ENCODE data around the gene EXT2.

Gene EXT2

DNA sequence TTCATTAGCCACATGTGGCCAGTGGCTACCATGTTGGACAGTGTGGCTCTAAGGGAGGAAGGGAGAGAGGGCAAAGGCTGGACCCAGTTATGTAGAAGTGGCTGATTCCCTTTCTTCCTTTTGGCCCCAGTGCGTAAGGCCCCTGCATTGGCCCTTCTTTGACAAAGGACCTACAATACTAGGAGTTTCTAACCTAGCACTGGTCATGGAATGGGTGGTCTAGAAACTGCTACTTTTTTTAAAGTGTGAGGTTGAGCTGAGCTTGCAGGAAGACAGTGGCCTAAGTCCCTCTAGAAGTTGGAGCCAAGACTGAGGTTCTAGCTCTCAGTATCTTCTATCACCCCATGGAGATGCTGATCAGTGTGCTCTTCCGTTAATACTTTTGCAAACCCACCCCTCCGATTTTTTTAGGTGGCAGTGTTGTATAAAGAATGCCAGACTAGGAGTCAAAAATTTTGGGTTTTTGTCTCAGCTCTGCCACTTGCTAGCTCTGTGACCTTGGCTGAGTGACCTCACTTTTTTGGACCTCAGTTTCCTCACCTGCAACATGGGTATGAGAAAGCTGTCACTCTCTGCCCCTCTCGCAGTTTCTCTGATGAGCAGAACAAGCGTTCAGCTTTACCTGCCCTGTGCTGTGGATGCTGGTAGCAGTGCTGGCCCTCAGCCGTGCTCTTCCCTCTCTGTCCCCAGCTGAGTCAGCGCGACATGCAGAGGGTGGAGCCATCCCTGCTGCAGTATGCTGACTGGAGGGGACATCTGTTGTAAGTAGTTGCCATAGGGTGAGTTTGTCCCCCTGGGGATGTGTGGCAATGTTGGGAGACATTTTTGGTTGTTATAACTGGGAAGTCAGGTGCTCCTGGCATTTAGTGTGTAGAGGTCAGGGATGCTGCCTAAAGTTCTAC, 22.5 kb upstream of the EXT2 start:
- Mint-ChIP-seq H3K36me3 (peaks cover 9% of the 10 kb centered on the region), H3K27me3 (no peaks in the 10 kb centered on the region), H3K9me3 (ENCODE audit: low read depth) (no peaks in the 10 kb centered on the region), H3K27ac (no peak overlapping the region), H3K4me3 (no peak overlapping the region), H3K4me1 (ENCODE audit: low read depth) (peaks cover 7% of the 10 kb centered on the region)

DNA sequence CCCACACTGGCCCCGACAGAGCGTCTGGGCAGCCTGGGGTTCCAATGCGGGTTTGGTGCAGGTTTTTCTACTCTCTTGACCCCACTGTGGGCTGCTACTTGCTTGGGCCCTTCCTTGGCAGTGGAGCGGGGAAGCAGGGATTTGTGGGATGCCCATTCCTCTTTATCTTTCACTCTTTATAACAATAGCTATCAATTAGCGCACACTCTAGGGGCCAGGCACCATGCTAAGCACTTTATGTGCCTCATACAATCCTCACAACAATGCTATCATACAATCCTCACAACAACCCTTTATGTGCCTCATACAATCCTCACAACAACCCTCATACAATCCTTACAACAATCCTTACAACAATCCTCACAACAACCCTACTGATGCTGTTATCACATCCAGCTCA, 16.7 kb upstream of the EXT2 start:
- Mint-ChIP-seq H3K36me3 (peaks cover 8% of the 10 kb centered on the region), H3K27ac (no peak overlapping the region), H3K4me3 (no peak overlapping the region), H3K9me3 (ENCODE audit: low read depth) (no peaks in the 10 kb centered on the region), H3K27me3 (no peaks in the 10 kb centered on the region), H3K4me1 (ENCODE audit: low read depth) (no peaks in the 10 kb centered on the region)

DNA sequence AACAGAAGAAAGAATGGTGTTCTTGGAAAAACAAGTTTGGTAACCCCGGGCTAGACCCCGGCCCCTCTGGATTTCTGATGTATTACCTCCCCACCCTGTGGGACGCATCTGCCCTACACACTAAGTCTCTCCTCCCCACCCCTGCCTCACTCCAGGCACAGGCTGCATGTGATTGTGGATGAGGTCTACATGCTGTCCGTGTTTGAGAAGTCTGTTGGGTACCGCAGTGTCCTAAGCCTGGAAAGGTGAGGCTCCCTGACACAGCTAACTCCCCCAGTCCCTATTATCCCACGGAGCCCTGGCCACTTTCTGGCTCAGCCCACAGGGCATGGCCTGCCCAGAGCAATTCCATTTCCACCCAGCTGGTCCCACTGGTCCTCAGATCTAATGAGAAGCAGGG, 16.1 kb upstream of the EXT2 start:
- Mint-ChIP-seq H3K27me3 (no peaks in the 10 kb centered on the region), H3K9me3 (ENCODE audit: low read depth) (no peaks in the 10 kb centered on the region), H3K4me3 (no peak overlapping the region), H3K27ac (no peak overlapping the region), H3K4me1 (ENCODE audit: low read depth) (no peaks in the 10 kb centered on the region), H3K36me3 (peaks cover 12% of the 10 kb centered on the region)

DNA sequence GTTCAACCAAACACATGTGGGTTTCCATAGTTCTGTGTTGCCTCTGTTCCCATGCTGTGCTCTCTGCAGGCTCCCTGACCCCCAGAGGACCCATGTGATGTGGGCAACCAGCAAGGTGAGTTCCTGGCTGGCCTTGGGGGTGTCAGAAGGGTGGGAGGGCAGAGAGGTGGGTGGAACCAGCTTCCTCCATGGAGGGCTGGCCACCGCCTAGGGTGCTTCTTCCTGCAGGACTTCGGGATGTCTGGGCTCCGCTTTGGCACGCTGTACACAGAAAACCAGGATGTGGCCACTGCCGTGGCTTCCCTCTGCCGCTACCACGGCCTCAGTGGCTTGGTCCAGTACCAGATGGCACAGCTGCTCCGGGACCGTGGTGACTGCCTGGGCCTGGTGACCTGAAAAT, 14.5 kb upstream of the EXT2 start:
- H3K36me3 Mint-ChIP-seq, result peaks cover 15% of the 10 kb centered on the region

DNA sequence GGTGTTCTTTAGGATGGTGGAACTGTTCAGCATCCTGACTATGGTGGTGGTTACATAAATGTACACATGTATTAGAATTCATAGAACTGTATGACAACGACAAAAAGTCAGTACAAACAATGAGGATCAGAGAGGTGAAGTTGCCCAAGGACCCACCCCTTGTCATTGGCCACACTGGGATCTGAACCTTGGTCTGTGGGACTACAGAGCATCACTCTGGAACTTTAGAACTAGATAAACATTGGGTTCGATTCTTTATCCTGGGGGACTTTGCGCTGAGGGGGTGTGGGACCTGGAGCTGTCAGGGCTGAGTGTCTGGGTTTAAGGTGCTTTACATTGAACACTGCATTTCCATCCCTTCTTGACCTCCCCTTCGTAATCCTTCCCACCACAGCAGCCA, 12.8 kb upstream of the EXT2 start:
- H3K27ac Mint-ChIP-seq, result no peak overlapping the region
- no peaks in the 10 kb centered on the region for H3K27me3 Mint-ChIP-seq
- H3K36me3 Mint-ChIP-seq, result peaks cover 16% of the 10 kb centered on the region
- H3K9me3 Mint-ChIP-seq (ENCODE audit: low read depth), result peaks cover 8% of the 10 kb centered on the region
- H3K4me1 Mint-ChIP-seq (ENCODE audit: low read depth), result no peaks in the 10 kb centered on the region
- no peak overlapping the region for H3K4me3 Mint-ChIP-seq

More for the DNA sequence above, 14.5 kb upstream of the EXT2 start:
- Mint-ChIP-seq H3K27ac (no peak overlapping the region), H3K4me1 (ENCODE audit: low read depth) (no peaks in the 10 kb centered on the region), H3K4me3 (no peak overlapping the region), H3K9me3 (ENCODE audit: low read depth) (peaks cover 5% of the 10 kb centered on the region), H3K27me3 (no peaks in the 10 kb centered on the region)

DNA sequence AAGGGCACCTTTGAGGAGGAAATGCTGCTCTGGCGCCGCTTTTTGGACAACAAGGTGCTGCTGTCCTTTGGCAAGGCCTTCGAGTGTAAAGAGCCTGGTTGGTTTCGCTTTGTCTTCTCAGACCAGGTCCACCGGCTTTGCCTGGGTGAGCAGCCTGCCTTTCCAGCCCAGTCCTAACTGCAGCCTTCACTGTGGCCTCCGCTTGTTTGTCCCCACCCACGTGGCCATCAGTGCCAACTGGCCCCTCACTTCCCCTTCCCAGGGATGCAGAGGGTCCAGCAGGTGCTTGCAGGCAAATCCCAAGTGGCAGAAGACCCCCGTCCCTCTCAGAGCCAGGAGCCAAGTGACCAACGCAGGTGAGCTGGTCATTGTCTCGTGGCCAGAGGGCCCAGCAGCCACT, 12.0 kb upstream of the EXT2 start:
- Mint-ChIP-seq H3K27me3 (no peaks in the 10 kb centered on the region), H3K36me3 (peaks cover 17% of the 10 kb centered on the region), H3K4me3 (no peak overlapping the region), H3K27ac (no peak overlapping the region), H3K4me1 (ENCODE audit: low read depth) (no peaks in the 10 kb centered on the region), H3K9me3 (ENCODE audit: low read depth) (peaks cover 8% of the 10 kb centered on the region)

DNA sequence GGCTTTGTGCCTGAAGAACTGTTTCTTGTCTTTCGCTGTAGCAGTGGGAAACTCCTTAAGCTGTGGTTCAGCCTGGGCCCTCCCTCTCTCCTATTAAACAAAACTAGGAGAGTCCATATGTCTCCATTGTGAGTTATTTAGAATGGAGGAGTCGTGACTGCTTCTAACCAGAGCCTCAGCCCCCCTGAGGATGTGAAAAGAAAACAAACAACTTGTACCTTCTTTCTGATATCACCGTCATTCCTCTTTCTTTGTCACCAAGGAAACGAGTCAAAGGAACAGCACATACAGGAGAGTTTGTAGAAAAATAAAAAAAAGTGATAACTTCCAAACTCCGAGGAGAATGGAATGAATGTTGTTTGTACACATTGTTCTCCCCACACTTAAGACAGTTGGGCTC, 11.6 kb upstream of the EXT2 start:
- Mint-ChIP-seq H3K4me1 (ENCODE audit: low read depth) (no peaks in the 10 kb centered on the region), H3K27me3 (no peaks in the 10 kb centered on the region), H3K9me3 (ENCODE audit: low read depth) (peaks cover 8% of the 10 kb centered on the region), H3K36me3 (peaks cover 18% of the 10 kb centered on the region), H3K27ac (no peak overlapping the region), H3K4me3 (no peak overlapping the region)

DNA sequence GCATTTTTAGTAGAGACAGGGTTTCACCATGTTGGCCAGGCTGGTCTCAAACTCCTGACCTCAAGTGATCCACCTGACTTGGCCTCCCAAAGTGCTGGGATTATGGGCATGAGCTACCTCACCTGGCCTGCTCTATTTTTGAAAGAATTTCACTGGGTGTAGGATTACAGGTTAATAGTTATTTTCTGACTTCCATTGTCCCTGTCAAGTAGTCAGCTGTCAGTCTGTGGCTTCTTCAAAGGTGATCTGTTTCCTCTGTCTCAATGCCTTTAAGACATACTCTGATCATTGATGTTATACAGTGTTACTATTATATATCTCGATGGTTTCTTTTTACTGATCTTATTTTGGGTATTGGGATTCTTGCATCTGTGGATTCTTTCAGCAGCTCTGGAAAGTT, 10.1 kb upstream of the EXT2 start:
- H3K27ac Mint-ChIP-seq, result no peak overlapping the region
- no peaks in the 10 kb centered on the region for H3K27me3 Mint-ChIP-seq
- H3K4me3 Mint-ChIP-seq, result no peak overlapping the region
- peaks cover 17% of the 10 kb centered on the region for H3K36me3 Mint-ChIP-seq
- H3K9me3 Mint-ChIP-seq (ENCODE audit: low read depth), result peaks cover 8% of the 10 kb centered on the region
- H3K4me1 Mint-ChIP-seq (ENCODE audit: low read depth), result no peaks in the 10 kb centered on the region

DNA sequence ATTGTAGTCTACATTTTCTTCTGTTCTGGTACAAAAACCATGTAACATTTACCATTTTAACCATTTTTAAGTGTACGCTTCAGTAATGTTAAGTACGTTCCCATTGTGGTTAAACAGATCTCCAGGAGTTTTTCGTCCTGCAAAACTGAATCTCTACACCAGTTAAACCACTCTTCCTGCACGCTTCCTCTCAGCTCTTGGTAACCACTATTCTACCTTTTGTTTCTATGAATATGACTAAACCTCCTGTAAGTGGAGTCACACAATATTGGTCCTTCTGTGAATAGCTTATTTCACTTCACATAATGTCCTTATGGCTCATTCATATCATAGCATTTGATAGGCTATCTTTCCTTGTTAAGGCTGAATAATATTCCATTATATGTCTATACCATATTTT, 7.1 kb upstream of the EXT2 start:
- peaks cover 8% of the 10 kb centered on the region for H3K9me3 Mint-ChIP-seq (ENCODE audit: low read depth)
- no peak overlapping the region for H3K27ac Mint-ChIP-seq
- H3K27me3 Mint-ChIP-seq, result no peaks in the 10 kb centered on the region
- peaks cover 16% of the 10 kb centered on the region for H3K36me3 Mint-ChIP-seq
- H3K4me3 Mint-ChIP-seq, result no peak overlapping the region
- no peaks in the 10 kb centered on the region for H3K4me1 Mint-ChIP-seq (ENCODE audit: low read depth)

DNA sequence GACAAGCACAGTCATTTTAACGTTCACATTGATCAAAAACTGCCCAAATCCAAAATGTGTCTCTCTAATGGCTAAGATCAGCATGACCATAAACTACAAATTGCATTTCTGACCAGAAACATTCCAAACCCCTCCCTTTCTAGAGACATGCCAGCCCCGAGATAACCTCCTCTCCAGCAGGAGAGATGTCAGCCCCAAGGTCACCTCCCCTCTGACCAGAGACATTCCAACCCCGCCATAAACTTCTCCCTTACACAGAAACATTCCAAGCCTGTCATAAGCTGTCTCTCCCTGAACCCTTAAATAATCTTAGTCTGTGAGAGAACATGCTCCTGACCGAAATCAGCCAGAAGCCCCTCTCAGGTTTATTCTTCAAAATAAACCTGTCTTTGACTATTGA, 6.6 kb upstream of the EXT2 start:
- H3K36me3 Mint-ChIP-seq, result peaks cover 15% of the 10 kb centered on the region
- H3K9me3 Mint-ChIP-seq (ENCODE audit: low read depth), result peaks cover 8% of the 10 kb centered on the region
- no peaks in the 10 kb centered on the region for H3K27me3 Mint-ChIP-seq
- peaks cover under 1% of the 10 kb centered on the region for H3K4me1 Mint-ChIP-seq (ENCODE audit: low read depth)
- no peak overlapping the region for H3K27ac Mint-ChIP-seq
- no peak overlapping the region for H3K4me3 Mint-ChIP-seq

DNA sequence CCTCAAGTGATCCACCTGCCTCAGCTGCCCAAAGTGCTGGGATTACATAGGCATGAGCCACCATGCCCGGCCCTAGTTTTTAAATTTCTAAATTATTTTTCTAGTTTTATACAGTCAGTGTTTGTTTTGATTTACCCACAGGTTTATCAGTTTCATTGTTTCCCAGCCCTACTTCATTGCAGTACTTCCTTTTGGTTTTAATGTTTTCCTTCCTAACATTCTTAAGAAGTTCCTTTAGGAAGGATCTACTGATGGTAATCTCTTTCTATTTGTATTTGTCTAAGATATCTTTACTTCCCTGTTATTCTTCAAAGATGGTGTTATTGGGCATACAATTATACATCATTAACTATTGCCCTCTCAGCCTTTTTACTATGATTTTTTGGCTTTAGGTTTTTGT, 4.9 kb upstream of the EXT2 start:
- Mint-ChIP-seq H3K4me1 (ENCODE audit: low read depth) (peaks cover 14% of the 10 kb centered on the region), H3K9me3 (ENCODE audit: low read depth) (peaks cover 5% of the 10 kb centered on the region), H3K4me3 (no peak overlapping the region), H3K27me3 (no peaks in the 10 kb centered on the region), H3K27ac (no peak overlapping the region), H3K36me3 (peaks cover 9% of the 10 kb centered on the region)

DNA sequence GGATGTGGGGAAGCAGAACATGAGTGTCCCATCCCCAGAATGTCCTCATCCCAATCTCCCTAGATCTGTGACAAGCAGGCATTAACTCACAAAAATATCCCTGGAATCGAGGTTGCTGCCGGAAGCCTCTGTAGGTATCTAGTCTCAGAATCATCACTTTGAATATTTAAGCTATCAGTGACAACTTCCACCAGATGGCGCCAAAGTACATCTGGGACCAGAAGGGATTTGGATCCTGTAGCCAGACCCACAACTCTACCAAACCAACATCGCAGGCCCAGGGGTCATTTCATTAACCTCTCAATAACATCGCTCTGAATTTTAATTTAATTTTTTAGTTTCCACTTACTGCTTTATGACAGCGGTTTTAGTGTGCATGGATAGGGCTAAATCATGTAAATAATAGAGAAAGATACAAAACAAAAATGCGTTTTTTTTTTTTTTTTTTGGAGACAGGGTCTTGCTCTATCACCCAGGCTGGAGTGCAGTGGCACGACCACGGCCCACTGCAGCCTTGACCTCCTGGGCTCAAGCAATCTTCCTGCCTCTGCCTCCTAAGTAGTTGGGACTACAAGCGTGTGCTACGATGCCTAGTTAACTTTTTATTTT, 1.1 kb upstream of the EXT2 start:
- Mint-ChIP-seq H3K9me3 (ENCODE audit: low read depth) (no peaks in the 10 kb centered on the region), H3K27me3 (no peaks in the 10 kb centered on the region), H3K4me3 (peak overlapping the region; percentile 85), H3K36me3 (no peaks in the 10 kb centered on the region), H3K4me1 (ENCODE audit: low read depth) (peaks cover 31% of the 10 kb centered on the region), H3K27ac (peak overlapping the region; percentile 56)

DNA sequence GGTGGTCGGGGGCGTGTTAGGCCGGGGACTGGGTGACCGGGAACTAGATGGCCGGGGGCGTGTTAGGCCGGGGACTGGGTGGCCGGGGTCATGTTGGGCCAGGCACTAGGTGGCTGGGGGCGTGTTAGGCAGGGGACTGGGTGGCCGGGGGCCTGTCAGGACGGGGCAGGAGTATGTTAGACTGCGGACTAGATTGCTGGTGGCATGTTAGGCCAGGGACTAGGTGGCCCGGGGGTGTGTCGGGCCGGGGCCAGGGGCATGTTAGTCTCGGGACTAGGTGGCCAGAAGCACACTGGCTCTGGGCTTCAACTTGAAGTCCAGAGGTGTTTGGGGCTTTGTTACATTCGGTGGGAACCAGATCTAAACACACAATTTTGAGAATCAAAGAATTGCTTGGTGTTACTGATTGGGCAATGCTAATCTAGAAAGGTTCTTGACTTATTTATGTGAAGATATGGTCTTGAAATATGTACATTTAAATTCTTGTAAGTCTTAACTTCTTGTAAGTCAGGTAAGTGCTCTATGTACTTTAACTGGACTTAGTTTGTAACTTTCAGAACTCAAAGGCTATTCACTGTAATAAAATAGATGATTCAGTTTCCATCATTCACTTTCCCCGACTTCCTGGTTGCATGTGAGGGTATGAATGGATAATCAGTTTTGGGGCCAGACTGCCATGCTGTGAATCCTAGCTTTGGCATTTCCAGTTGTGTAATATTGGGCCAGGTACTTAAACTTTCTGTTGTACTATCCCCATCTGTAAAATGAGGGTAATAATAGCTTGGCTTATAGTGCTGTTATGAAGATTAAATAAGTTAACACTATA, 1.1 kb downstream of the EXT2 start:
- no peaks in the 10 kb centered on the region for H3K9me3 Mint-ChIP-seq (ENCODE audit: low read depth)
- H3K27me3 Mint-ChIP-seq, result no peaks in the 10 kb centered on the region
- H3K4me1 Mint-ChIP-seq (ENCODE audit: low read depth), result peaks cover 48% of the 10 kb centered on the region
- H3K27ac Mint-ChIP-seq, result peak overlapping the region; percentile 56
- no peaks in the 10 kb centered on the region for H3K36me3 Mint-ChIP-seq
- peak overlapping the region; percentile 90 for H3K4me3 Mint-ChIP-seq

DNA sequence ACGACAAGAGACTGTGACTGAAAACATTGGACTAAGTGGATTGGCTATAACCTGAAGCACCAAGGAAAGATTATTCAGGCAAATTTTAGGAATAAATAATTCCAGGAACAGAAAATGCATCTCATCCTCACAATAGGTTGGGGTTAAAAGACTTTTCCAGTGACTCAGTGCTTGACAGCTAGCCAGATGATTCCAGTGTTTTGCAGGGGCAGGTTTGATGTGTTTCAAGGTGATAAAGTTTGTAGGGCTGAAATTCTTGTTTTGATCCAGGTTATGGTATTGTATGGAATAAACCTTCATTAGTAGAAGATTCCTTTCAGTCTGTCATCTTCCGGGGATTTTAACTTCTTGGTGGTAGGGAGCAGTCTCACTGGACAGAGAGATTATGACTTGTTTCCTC, 2.3 kb downstream of the EXT2 start:
- H3K4me1 Mint-ChIP-seq (ENCODE audit: low read depth), result peaks cover 59% of the 10 kb centered on the region
- no peaks in the 10 kb centered on the region for H3K36me3 Mint-ChIP-seq
- no peak overlapping the region for H3K27ac Mint-ChIP-seq
- H3K27me3 Mint-ChIP-seq, result no peaks in the 10 kb centered on the region
- H3K9me3 Mint-ChIP-seq (ENCODE audit: low read depth), result no peaks in the 10 kb centered on the region
- H3K4me3 Mint-ChIP-seq, result peak overlapping the region; percentile 9

DNA sequence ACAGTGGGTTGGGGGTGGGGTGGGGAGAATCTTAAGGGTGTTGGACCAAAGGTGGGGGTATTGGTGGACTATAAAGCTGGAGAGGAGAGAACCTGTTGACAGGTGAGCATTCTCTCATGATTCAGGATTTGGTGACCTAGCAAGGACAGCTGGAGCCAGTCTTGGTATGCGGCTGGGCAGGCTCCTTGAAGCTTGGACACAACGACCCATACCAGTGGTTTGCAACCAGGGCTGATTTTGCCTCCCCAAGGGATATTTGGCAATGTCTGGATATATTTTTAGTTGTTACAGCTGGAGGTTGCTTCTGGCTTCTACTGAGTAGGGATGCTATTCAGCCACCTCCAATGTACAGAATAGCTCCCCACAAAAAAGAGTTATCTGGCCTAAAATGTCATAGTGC, 5.6 kb downstream of the EXT2 start:
- H3K27ac Mint-ChIP-seq, result no peak overlapping the region
- H3K4me1 Mint-ChIP-seq (ENCODE audit: low read depth), result peaks cover 56% of the 10 kb centered on the region
- H3K36me3 Mint-ChIP-seq, result no peaks in the 10 kb centered on the region
- no peak overlapping the region for H3K4me3 Mint-ChIP-seq
- no peaks in the 10 kb centered on the region for H3K9me3 Mint-ChIP-seq (ENCODE audit: low read depth)
- no peaks in the 10 kb centered on the region for H3K27me3 Mint-ChIP-seq
